ENCODE measurements around the gene SMIM3. TPM values are rescaled to one million over a fixed set of nuclear protein-coding genes. Genes with fewer than 3 reads are reported as not detected.

Gene SMIM3
- total and polyA plus RNA-seq, 10 of the 15 experiments (the other 5 are each of a cell fraction or from before 2014, with no cell fraction given): 1.0 to 14.3 (median 7.7) TPM

GRCh38 chr5:150804388-150804787 is 25.8 kb downstream of the SMIM3 start:
- no peak overlapping the region for H3K27ac ChIP-seq (ENCODE audit: control insufficient read depth, insufficient read depth)
- H3K9me3 ChIP-seq (replicated peaks; ENCODE audit: control insufficient read depth, insufficient read depth, low read length): no peaks in the 10 kb centered on the region
- no TSS peak for BruUV-seq (replicated peaks)
- SMC1A ChIA-PET (ENCODE audit: uncharacterized antibody, unreplicated experiment): interaction anchor here (1.0 kb wide), 1 partner anchor 15 kb away, joined by 3 read pairs; no protein-coding TSS in a partner anchor
- intact Hi-C loops (cut with micrococcal nuclease; ENCODE audit: unreplicated experiment): loop anchor here (10.0 kb wide), 2 partner anchors 180 to 510 kb away; no protein-coding TSS in a partner anchor
- no peaks in the 10 kb centered on the region for H3K4me1 ChIP-seq (ENCODE audit: control insufficient read depth, insufficient read depth, low read length)
- no peaks in the 10 kb centered on the region for H3K36me3 ChIP-seq (ENCODE audit: control insufficient read depth in 2 of 2, insufficient read depth in 2 of 2, low read length in 1 of 2)
- ATAC-seq: no peak
- CTCF ChIA-PET: interaction anchor here (0.5 to 4.5 kb wide), 4 partner anchors 27 to 361 kb away, joined by 3 to 21 read pairs (median 4); partner anchors contain the start of gene IRGM
- H3K9ac ChIP-seq (ENCODE audit: control insufficient read depth, insufficient read depth, low read length): no peak overlapping the region
- no peak overlapping the region for H3K4me3 ChIP-seq
- POLR2A ChIA-PET: interaction anchor here (0.7 to 1.4 kb wide), 3 partner anchors 21 to 221 kb away, joined by 4 to 6 read pairs (median 4); no protein-coding TSS in a partner anchor
- H3K4me2 ChIP-seq (ENCODE audit: control insufficient read depth, insufficient read depth): no peak overlapping the region
- in situ Hi-C loops (cut with MboI): no loop called here
- WGBS (ENCODE audit: insufficient coverage, insufficient replicate concordance, low lambda C conversion rate, missing lambda C conversion rate): 50% methylated on average over 6 of the region's 6 CpGs
- RAD21 ChIA-PET (ENCODE audit: unreplicated experiment): no interaction called here
- no peak overlapping the region for H2AFZ ChIP-seq (ENCODE audit: control insufficient read depth, low read depth, low read length)
- no peaks in the 10 kb centered on the region for H3K79me2 ChIP-seq (ENCODE audit: control insufficient read depth, insufficient read depth, low read length)
- FAIRE-seq: no peak
- H4K20me1 ChIP-seq (ENCODE audit: control insufficient read depth, insufficient read depth): no peaks in the 10 kb centered on the region
- no peak for TF ChIP-seq CBX3 (IDR thresholded peaks at IDR 0.05; ENCODE audit: borderline replicate concordance, low read depth)
- no peak for TF ChIP-seq NR2C2 (IDR thresholded peaks at IDR 0.05; ENCODE audit: borderline replicate concordance, control insufficient read depth, insufficient read length, low read depth)
- TF ChIP-seq ZBED1 (IDR thresholded peaks at IDR 0.05; ENCODE audit: borderline replicate concordance): no peak
- TF ChIP-seq KAT2A (conservative IDR thresholded peaks at IDR 0.05; ENCODE audit: control insufficient read depth, low read depth, low read length): no peak
- H3K27me3 ChIP-seq (replicated peaks in 1 of 2; ENCODE audit: control insufficient read depth in 2 of 2, insufficient read depth in 2 of 2, low read length in 1 of 2): no peaks in the 10 kb centered on the region
- no peak for DNase-seq (ENCODE audit: low read depth, low spot score)

- no peak overlapping the region for H3K4me3 ChIP-seq
- H3K9ac ChIP-seq (ENCODE audit: control insufficient read depth, insufficient read depth, low read length): no peak overlapping the region
- no peak for FAIRE-seq
- H3K4me2 ChIP-seq (ENCODE audit: control insufficient read depth, insufficient read depth): no peak overlapping the region
- ChIA-PET CTCF (interaction anchor here (1.1 to 1.2 kb wide), 2 partner anchors 8 to 306 kb away, joined by 4 read pairs; no protein-coding TSS in a partner anchor), RAD21 (ENCODE audit: unreplicated experiment) (no interaction called here), SMC1A (ENCODE audit: uncharacterized antibody, unreplicated experiment) (interaction anchor here (1.1 kb wide), 1 partner anchor 37 kb away, joined by 3 read pairs; the partner anchor contains the start of gene IRGM), POLR2A (no interaction called here)
- H3K27ac ChIP-seq (ENCODE audit: control insufficient read depth, insufficient read depth): no peak overlapping the region
- no peaks in the 10 kb centered on the region for H3K79me2 ChIP-seq (ENCODE audit: control insufficient read depth, insufficient read depth, low read length)
- H3K4me1 ChIP-seq (ENCODE audit: control insufficient read depth, insufficient read depth, low read length): no peaks in the 10 kb centered on the region
- H2AFZ ChIP-seq (ENCODE audit: control insufficient read depth, low read depth, low read length): no peak overlapping the region
- ATAC-seq: no peak
- 87% methylated on average over 3 of the region's 3 CpGs for WGBS (ENCODE audit: insufficient coverage, insufficient replicate concordance, low lambda C conversion rate, missing lambda C conversion rate)
- no peak for DNase-seq (ENCODE audit: low read depth, low spot score)
- BruUV-seq (replicated peaks): no TSS peak
- in situ Hi-C loops (cut with MboI): no loop called here
- H3K9me3 ChIP-seq (replicated peaks; ENCODE audit: control insufficient read depth, insufficient read depth, low read length): no peaks in the 10 kb centered on the region
- H4K20me1 ChIP-seq (ENCODE audit: control insufficient read depth, insufficient read depth): no peaks in the 10 kb centered on the region
- no peaks in the 10 kb centered on the region for H3K27me3 ChIP-seq (replicated peaks in 1 of 2; ENCODE audit: control insufficient read depth in 2 of 2, insufficient read depth in 2 of 2, low read length in 1 of 2)
- no peaks in the 10 kb centered on the region for H3K36me3 ChIP-seq (ENCODE audit: control insufficient read depth in 2 of 2, insufficient read depth in 2 of 2, low read length in 1 of 2)
- intact Hi-C loops (cut with micrococcal nuclease; ENCODE audit: unreplicated experiment): loop anchor here (10.0 kb wide), 2 partner anchors 175 to 505 kb away; no protein-coding TSS in a partner anchor
- TF ChIP-seq RAD51 (IDR thresholded peaks at IDR 0.05): no peak
- TF ChIP-seq PRDM15 (CRISPR knock-in tag; IDR thresholded peaks at IDR 0.05): no peak
- TF ChIP-seq SIX5 (IDR thresholded peaks at IDR 0.05; ENCODE audit: low read depth, low read length, severe bottlenecking): no peak
- no peak for TF ChIP-seq RELB (IDR thresholded peaks at IDR 0.05; ENCODE audit: low read depth)
- no peak for TF ChIP-seq FOS (IDR thresholded peaks at IDR 0.05; ENCODE audit: borderline replicate concordance, extremely low read depth, insufficient read length)
- TF ChIP-seq NR2C1 (IDR thresholded peaks at IDR 0.05): no peak
These were observed 30.8 kb downstream of the SMIM3 start for GRCh38 chr5:150809363-150809762.

All from GM12878 (cell line).